Upper lobe of right lung (tissue), 1 donor: ENCODE results near the gene CEP295NL. TPM values are rescaled to one million over a fixed set of nuclear protein-coding genes. Genes with fewer than 3 reads are reported as not detected.

Experiments used
- ATAC-seq: fragments of 200-7000 bp; cut with Tn5 transposase; one replicate; pipeline ENCODE4 v1.9.1; 2020; ENCODE audit warnings: mild to moderate bottlenecking, moderate library complexity
- DNase-seq: peaks from one replicate; pipeline ENCODE4 v3.0.0-alpha.2; 2020
- H3K27ac ChIP-seq: fragments of 200-600 bp; one replicate; pipeline ENCODE4 v1.8.0; 2022
- H3K27me3 ChIP-seq: fragments of 200-600 bp; one replicate; pipeline ENCODE4 v1.8.0; 2022; ENCODE audit warnings: mild to moderate bottlenecking
- H3K36me3 ChIP-seq: fragments of 200-600 bp; one replicate; pipeline ENCODE4 v1.8.0; 2022
- H3K4me1 ChIP-seq: fragments of 200-600 bp; one replicate; pipeline ENCODE4 v1.8.0; 2022
- H3K4me3 ChIP-seq: fragments of 200-600 bp; one replicate; pipeline ENCODE4 v1.8.0; 2022; ENCODE audit warnings: mild to moderate bottlenecking
- H3K9me3 ChIP-seq: fragments of 200-600 bp; one replicate; pipeline ENCODE4 v1.8.0; 2022
- intact Hi-C: fragments of 100-400 bp; cut with DNase I; formaldehyde crosslinking; loops from one replicate; pipeline ENCODE4 v1.11.0; 2022
- total RNA-seq: library from RNA; stranded (reverse); fragmentation: NEBNext Ultra II Directional; extraction: Animal tissue kit (Norgen Biotek cat#: 25700); gene quantifications from one replicate; pipeline ENCODE4 v1.2.1, GENCODE V29; 2021
- TF ChIP-seq, protein P1 (sequence below): fragments of 200-600 bp; IDR thresholded peaks from one replicate; pipeline ENCODE4 v1.8.0; 2022; ENCODE audit warnings: antibody characterized with exemption
- donor health status: DM: no; HTN: yes; CAD: no; lungs with severe emphysema.

The CEP295NL gene
- total RNA-seq, 1 donor from 2014 or later, result 4.2 TPM

- H3K9me3 ChIP-seq, result no peaks in the 10 kb centered on the region
- ATAC-seq (peak; percentile 83), DNase-seq (peak; percentile 90)
- TF ChIP-seq, protein P1, sequence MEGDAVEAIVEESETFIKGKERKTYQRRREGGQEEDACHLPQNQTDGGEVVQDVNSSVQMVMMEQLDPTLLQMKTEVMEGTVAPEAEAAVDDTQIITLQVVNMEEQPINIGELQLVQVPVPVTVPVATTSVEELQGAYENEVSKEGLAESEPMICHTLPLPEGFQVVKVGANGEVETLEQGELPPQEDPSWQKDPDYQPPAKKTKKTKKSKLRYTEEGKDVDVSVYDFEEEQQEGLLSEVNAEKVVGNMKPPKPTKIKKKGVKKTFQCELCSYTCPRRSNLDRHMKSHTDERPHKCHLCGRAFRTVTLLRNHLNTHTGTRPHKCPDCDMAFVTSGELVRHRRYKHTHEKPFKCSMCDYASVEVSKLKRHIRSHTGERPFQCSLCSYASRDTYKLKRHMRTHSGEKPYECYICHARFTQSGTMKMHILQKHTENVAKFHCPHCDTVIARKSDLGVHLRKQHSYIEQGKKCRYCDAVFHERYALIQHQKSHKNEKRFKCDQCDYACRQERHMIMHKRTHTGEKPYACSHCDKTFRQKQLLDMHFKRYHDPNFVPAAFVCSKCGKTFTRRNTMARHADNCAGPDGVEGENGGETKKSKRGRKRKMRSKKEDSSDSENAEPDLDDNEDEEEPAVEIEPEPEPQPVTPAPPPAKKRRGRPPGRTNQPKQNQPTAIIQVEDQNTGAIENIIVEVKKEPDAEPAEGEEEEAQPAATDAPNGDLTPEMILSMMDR, result no peak
- H3K27me3 ChIP-seq, result no peaks in the 10 kb centered on the region
- H3K36me3 ChIP-seq, result no peaks in the 10 kb centered on the region
- peak overlapping the region; percentile 28 for H3K4me3 ChIP-seq
- intact Hi-C loops, result no loop called here
- H3K4me1 ChIP-seq, result peaks cover 20% of the 10 kb centered on the region
- peak overlapping the region; percentile 76 for H3K27ac ChIP-seq
Observed at GRCh38 chr17:78933959-78934568, 31.1 kb upstream of the CEP295NL start.

DNA sequence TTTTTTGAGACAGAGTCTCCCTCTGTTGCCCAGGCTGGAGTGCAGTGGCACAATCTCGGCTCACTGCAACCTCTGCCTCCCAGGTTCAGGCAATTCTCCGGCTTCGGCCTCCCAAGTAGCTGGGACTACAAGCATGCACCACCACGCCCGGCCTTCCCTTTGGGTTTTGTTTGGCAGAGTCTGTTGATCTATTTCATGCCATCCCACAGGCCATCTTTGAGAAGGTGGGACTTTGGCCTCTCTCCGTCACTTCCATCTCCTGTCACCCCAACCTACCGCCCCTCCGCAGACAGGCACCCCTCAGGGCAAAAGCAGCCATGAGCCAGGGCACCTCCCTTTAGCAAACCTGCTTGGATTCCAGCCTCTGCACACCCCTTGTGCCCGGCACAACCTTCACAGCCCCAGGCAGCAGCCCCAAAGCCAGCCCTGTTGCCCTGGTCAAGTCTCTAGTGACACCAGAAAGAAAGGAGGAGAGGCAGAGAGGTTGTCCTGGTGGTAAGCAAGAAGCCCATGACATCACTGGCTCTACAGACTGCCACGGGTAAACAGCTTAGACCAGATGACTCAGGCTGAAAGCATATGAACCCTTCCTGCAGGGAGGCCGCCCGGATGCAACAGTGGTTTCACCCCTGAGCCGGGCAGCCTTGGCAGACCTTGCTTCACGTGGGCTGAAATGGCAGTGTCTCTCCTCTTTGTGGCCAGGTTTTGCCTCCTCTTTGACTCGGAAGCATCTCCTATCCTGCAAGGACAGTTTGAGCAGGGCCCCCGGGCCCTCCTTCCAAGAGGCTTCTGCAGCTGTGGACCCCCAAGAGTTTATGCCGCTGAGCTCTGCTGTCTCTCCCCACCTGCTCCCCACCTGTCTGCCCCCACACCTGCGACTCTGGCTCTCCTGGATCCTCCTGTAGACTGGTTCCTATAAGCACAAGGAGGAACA lies 30.3 kb upstream of the CEP295NL start:
- no peak overlapping the region for H3K4me3 ChIP-seq
- H3K27me3 ChIP-seq, result no peaks in the 10 kb centered on the region
- intact Hi-C loops, result no loop called here
- TF ChIP-seq, protein P1, result no peak
- H3K36me3 ChIP-seq, result no peaks in the 10 kb centered on the region
- ATAC-seq (peak; percentile 63), DNase-seq (no peak)
- peak overlapping the region; percentile 76 for H3K27ac ChIP-seq
- H3K4me1 ChIP-seq, result peaks cover 20% of the 10 kb centered on the region
- no peaks in the 10 kb centered on the region for H3K9me3 ChIP-seq

DNA sequence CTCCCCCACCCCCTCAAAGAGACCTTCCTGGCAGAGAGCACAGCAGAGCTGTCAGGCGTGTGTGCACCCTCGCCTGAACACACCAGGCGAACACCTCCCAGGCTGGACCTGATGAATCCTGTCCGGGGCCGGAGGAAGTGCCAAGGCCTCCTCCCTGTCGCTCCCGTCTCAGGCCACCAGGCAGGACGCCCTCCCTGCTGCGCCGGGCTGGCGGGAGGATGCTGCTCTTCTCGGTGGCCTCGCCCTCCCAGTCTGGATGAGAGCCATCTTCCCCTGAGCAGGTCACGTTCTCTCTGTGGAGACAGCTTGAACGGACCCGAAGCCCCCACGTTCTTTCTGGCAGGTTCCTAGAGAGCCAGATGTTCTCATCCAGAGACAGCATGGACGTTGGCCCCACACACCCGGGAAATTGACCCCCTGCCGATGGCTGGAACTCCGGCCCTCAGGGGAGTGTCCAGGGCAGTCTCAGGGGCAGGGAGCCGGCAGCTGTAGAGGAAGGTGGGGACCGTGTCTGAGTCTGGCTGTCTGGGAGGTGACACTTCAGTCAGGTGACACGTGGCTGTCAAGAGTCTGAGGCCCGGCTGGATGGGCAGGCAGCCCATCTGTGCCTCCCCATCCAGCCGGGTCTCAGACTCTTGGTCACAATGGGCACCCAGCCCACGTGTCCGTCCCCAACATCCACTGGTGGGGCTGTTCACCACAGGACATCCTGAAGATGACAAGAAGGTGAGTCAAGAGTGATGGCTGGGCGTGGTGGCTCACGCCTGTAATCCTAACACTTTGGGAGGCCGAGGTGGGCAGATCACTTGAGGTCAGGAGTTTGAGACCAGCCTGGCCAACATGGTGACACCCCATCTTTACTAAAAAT lies 27.1 kb upstream of the CEP295NL start:
- DNase-seq, result no peak
- no peak overlapping the region for H3K4me3 ChIP-seq
- no peaks in the 10 kb centered on the region for H3K9me3 ChIP-seq
- ATAC-seq, result no peak
- intact Hi-C loops, result no loop called here
- H3K27ac ChIP-seq, result no peak overlapping the region
- H3K4me1 ChIP-seq, result peaks cover 24% of the 10 kb centered on the region
- TF ChIP-seq, protein P1, result no peak
- no peaks in the 10 kb centered on the region for H3K27me3 ChIP-seq
- no peaks in the 10 kb centered on the region for H3K36me3 ChIP-seq

GRCh38 chr17:78925662-78926555 lies 22.9 kb upstream of the CEP295NL start:
- DNase-seq (peak; percentile 86), ATAC-seq (peak; percentile 69)
- Histone ChIP-seq H3K9me3 (no peaks in the 10 kb centered on the region), H3K27me3 (no peaks in the 10 kb centered on the region), H3K36me3 (no peaks in the 10 kb centered on the region), H3K4me3 (peak overlapping the region; percentile 62), H3K27ac (peak overlapping the region; percentile 91), H3K4me1 (peaks cover 32% of the 10 kb centered on the region)
- intact Hi-C loops, result no loop called here
- TF ChIP-seq, protein P1, result no peak

- intact Hi-C loops, result no loop called here
- Histone ChIP-seq H3K27me3 (no peaks in the 10 kb centered on the region), H3K9me3 (no peaks in the 10 kb centered on the region), H3K4me3 (peak within 1 kb of the TSS; percentile 80), H3K4me1 (peaks cover 37% of the 10 kb centered on the region), H3K36me3 (no peaks in the 10 kb centered on the region), H3K27ac (peak within 1 kb of the TSS; percentile 91)
- ATAC-seq, result peak; percentile 78
- peak; percentile 94 for DNase-seq
- TF ChIP-seq, protein P1, result peak; percentile 33
Observed at GRCh38 chr17:78925234-78925633, 22.2 kb upstream of the CEP295NL start, which contains the start of gene TIMP2. Gene TIMP2, minus strand, starts transcription at chr17:78925387. Its CDS starts 299 bp downstream, at chr17:78925088.
